HG02571 (cell line): Measurements from ENCODE around the gene SETMAR.
"Not testable (repeated sequence)": the region's sequence is repeated elsewhere in the genome, so short reads cannot be mapped to it uniquely, and the experiment has no call there.

ENCODE experiments used
- ATAC-seq: cut with Tn5 transposase; IDR thresholded peaks from one replicate; pipeline ENCODE4 v1.9.1; 2021; ENCODE audit warnings: mild to moderate bottlenecking, moderate library complexity; ENCODE audit not compliant: unreplicated experiment

SETMAR gene

GRCh38 chr3:4303187-4304123 lies at the start of gene SETMAR:
Gene SETMAR, plus strand, starts transcription at chr3:4303369. Its CDS starts 2 bp downstream, at chr3:4303371.
- peak; percentile 99 for ATAC-seq

GRCh38 chr3:4261406-4261805 lies 41.8 kb upstream of the SETMAR start:
- no peak for ATAC-seq

GRCh38 chr3:4264040-4264439 lies 39.1 kb upstream of the SETMAR start:
- no peak for ATAC-seq

GRCh38 chr3:4270720-4271119 lies 32.4 kb upstream of the SETMAR start:
- no peak for ATAC-seq

- no peak for ATAC-seq
These were observed 31.3 kb upstream of the SETMAR start for GRCh38 chr3:4271834-4272233.

GRCh38 chr3:4279516-4280105 lies 23.6 kb upstream of the SETMAR start:
- ATAC-seq = no peak

GRCh38 chr3:4281991-4282390 lies 21.2 kb upstream of the SETMAR start:
- no peak for ATAC-seq

GRCh38 chr3:4284865-4285264 lies 18.3 kb upstream of the SETMAR start:
- no peak for ATAC-seq

GRCh38 chr3:4289044-4289443 lies 14.1 kb upstream of the SETMAR start:
- no peak for ATAC-seq

- peak; percentile 66 for ATAC-seq
These were observed 12.8 kb upstream of the SETMAR start for GRCh38 chr3:4290272-4290893.

GRCh38 chr3:4292301-4292700 lies 10.9 kb upstream of the SETMAR start:
- no peak for ATAC-seq

- ATAC-seq = no peak
These were observed 8.4 kb upstream of the SETMAR start for GRCh38 chr3:4294616-4295327.

GRCh38 chr3:4296454-4296853 lies 6.7 kb upstream of the SETMAR start:
- not testable (repeated sequence) for ATAC-seq

GRCh38 chr3:4297486-4297885 lies 5.7 kb upstream of the SETMAR start:
- no peak for ATAC-seq

GRCh38 chr3:4302747-4303146 lies 422 bp upstream of the SETMAR start:
- ATAC-seq = no peak

- ATAC-seq = not testable (repeated sequence)
These were observed 2.0 kb downstream of the SETMAR start for GRCh38 chr3:4305210-4305609.

- no peak for ATAC-seq
These were observed 2.9 kb downstream of the SETMAR start for GRCh38 chr3:4306091-4306490.

GRCh38 chr3:4306860-4307259 lies 3.7 kb downstream of the SETMAR start:
- ATAC-seq = no peak

GRCh38 chr3:4309491-4310128 lies 6.4 kb downstream of the SETMAR start:
- ATAC-seq = no peak

- no peak for ATAC-seq
These were observed 7.8 kb downstream of the SETMAR start for GRCh38 chr3:4310971-4311370.

- ATAC-seq = no peak
These were observed 8.3 kb downstream of the SETMAR start for GRCh38 chr3:4311496-4311895.
